ENCODE results near the gene KRTAP4-6. TPM values are rescaled to one million over a fixed set of nuclear protein-coding genes. Genes with fewer than 3 reads are reported as not detected.
"Not testable (repeated sequence)": the region's sequence is repeated elsewhere in the genome, so short reads cannot be mapped to it uniquely, and the experiment has no call there.

KRTAP4-6 gene
- total and polyA plus RNA-seq, 8 donors, result not detected

GRCh38 chr17:41147531-41148204 is 7.3 kb upstream of the KRTAP4-6 start:
- no peaks in the 10 kb centered on the region for H3K4me1 ChIP-seq
- no peaks in the 10 kb centered on the region for H3K36me3 ChIP-seq
- TF ChIP-seq, protein P1, sequence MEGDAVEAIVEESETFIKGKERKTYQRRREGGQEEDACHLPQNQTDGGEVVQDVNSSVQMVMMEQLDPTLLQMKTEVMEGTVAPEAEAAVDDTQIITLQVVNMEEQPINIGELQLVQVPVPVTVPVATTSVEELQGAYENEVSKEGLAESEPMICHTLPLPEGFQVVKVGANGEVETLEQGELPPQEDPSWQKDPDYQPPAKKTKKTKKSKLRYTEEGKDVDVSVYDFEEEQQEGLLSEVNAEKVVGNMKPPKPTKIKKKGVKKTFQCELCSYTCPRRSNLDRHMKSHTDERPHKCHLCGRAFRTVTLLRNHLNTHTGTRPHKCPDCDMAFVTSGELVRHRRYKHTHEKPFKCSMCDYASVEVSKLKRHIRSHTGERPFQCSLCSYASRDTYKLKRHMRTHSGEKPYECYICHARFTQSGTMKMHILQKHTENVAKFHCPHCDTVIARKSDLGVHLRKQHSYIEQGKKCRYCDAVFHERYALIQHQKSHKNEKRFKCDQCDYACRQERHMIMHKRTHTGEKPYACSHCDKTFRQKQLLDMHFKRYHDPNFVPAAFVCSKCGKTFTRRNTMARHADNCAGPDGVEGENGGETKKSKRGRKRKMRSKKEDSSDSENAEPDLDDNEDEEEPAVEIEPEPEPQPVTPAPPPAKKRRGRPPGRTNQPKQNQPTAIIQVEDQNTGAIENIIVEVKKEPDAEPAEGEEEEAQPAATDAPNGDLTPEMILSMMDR (IDR thresholded peaks at IDR 0.05), result no peak
- WGBS, 2 donors, result 84 to 85% methylated on average over 2 of the region's 2 CpGs
- H3K9me3 ChIP-seq, result no peaks in the 10 kb centered on the region
- no peak overlapping the region for H3K27ac ChIP-seq
- intact Hi-C loops (cut with DNase I), result no loop called here
- FAIRE-seq, result no peak
- no peak for ATAC-seq
- H3K27me3 ChIP-seq, result no peaks in the 10 kb centered on the region
- H3K4me3 ChIP-seq, result no peak overlapping the region
- no peak for DNase-seq

DNA sequence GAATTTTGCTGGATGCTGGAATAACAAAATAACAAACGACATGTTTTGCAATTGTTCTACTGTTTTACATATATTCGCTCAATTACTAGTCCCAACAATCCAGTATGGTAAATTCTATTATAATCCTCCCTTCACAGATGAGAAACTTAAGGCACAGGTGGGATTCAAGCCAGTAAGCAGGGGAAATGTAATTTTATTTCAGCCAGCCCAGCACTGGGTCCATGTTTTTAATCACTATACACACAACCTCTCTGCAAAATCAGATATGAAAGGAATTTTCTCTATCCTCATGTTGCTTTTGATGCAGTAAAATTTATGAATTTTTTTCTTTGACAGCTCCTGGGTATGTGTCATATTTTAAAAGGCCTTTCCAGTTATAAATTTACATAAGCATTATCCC is 4.9 kb upstream of the KRTAP4-6 start:
- Histone ChIP-seq H3K4me3 (no peak overlapping the region), H3K9me3 (no peaks in the 10 kb centered on the region), H3K27me3 (no peaks in the 10 kb centered on the region), H3K4me1 (no peaks in the 10 kb centered on the region), H3K27ac (no peak overlapping the region), H3K36me3 (no peaks in the 10 kb centered on the region)
- WGBS, 2 donors, result 62 to 75% methylated on average over 2 of the region's 2 CpGs
- intact Hi-C loops (cut with DNase I), result no loop called here
- ATAC-seq (no peak), DNase-seq (no peak), FAIRE-seq (no peak)
- TF ChIP-seq, protein P1 (IDR thresholded peaks at IDR 0.05), result no peak

DNA sequence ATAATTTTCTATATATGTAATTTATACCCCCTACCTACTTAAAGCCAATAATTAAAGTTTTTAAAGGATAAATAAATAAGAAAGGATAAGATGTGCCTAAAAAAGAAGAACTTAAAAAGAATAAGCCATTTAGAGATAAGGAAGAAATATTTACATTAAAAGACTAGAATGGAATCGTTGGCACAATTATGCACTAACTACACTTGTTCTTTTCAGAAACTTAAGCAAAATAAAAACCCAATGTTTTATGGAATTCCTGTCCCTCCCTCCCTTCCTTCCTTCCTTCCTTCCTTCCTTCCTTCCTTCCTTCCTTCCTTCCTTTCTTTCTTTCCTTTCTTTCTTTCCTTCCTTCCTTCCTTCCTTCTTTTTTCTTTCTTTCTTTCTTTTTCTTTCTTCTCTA is 4.5 kb upstream of the KRTAP4-6 start:
- ATAC-seq (no peak), FAIRE-seq (no peak), DNase-seq (no peak)
- Histone ChIP-seq H3K9me3 (no peaks in the 10 kb centered on the region), H3K36me3 (no peaks in the 10 kb centered on the region), H3K4me1 (no peaks in the 10 kb centered on the region), H3K27me3 (no peaks in the 10 kb centered on the region), H3K27ac (no peak overlapping the region), H3K4me3 (no peak overlapping the region)
- WGBS, 2 donors, result 81 to 85% methylated on average over 1 of the region's 1 CpG
- TF ChIP-seq, protein P1 (IDR thresholded peaks at IDR 0.05), result no peak
- intact Hi-C loops (cut with DNase I), result no loop called here

GRCh38 chr17:41141361-41141760 is 1.0 kb upstream of the KRTAP4-6 start:
- H3K27me3 ChIP-seq, result no peaks in the 10 kb centered on the region
- H3K36me3 ChIP-seq, result no peaks in the 10 kb centered on the region
- H3K27ac ChIP-seq, result no peak overlapping the region
- H3K4me3 ChIP-seq, result no peak overlapping the region
- intact Hi-C loops (cut with DNase I), result no loop called here
- no peaks in the 10 kb centered on the region for H3K9me3 ChIP-seq
- TF ChIP-seq, protein P1 (IDR thresholded peaks at IDR 0.05), result no peak
- FAIRE-seq, result no peak
- no peak for ATAC-seq
- no peak for DNase-seq
- no peaks in the 10 kb centered on the region for H3K4me1 ChIP-seq

GRCh38 chr17:41139865-41140264 is 479 bp downstream of the KRTAP4-6 start:
- intact Hi-C loops (cut with DNase I); FAIRE-seq: not testable (repeated sequence)
- WGBS, 2 donors, result 69 to 73% methylated on average over 12 of the region's 12 CpGs

More at GRCh38 chr17:41139865-41140264, 479 bp downstream of the KRTAP4-6 start:
- not testable (repeated sequence) for ATAC-seq, H3K27ac ChIP-seq, H3K27me3 ChIP-seq, H3K36me3 ChIP-seq, H3K4me3 ChIP-seq, H3K4me1 ChIP-seq, H3K9me3 ChIP-seq
- peak in 1 of 6 donors; percentile 64 for DNase-seq
